GM21526 (cell line): ENCODE measurements around the gene BTNL2.

ENCODE experiments used
- ATAC-seq: cut with Tn5 transposase; IDR thresholded peaks from one replicate; pipeline ENCODE4 v1.9.1; 2021; ENCODE audit warnings: moderate library complexity; ENCODE audit not compliant: unreplicated experiment, low FRiP score

The BTNL2 gene

GRCh38 chr6:32415521-32416019 is 8.6 kb upstream of the BTNL2 start:
- peak; percentile 58 for ATAC-seq

DNA sequence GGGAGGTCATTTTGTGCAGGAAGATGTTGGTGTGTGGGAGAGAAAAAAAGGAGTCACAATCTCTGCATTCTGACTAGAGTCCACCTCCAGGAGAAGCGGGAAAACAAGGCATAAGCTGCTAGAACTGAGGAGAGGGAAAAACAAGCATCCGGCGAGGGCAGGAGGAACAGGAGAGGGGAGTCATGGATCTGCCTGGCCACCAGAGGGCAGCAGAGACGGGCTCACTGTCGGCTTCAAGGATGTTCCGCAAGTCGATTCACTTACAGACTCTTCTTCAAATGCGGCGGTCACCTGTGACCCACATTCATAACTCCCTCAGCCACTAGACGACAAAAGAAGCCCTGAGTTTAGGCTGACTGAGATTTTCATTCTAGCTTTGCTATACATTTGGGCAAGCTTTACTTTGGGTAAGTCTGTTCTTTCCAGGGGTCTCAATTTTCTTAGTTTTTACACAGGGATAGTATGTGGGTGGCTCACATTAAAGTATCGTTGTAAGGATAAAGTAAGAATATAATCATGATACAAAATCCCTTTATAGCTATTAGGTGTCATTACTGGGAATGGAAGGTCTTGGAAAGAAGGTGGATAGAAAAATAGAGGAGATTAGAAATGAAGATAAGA is 6.6 kb upstream of the BTNL2 start:
- ATAC-seq = no peak

DNA sequence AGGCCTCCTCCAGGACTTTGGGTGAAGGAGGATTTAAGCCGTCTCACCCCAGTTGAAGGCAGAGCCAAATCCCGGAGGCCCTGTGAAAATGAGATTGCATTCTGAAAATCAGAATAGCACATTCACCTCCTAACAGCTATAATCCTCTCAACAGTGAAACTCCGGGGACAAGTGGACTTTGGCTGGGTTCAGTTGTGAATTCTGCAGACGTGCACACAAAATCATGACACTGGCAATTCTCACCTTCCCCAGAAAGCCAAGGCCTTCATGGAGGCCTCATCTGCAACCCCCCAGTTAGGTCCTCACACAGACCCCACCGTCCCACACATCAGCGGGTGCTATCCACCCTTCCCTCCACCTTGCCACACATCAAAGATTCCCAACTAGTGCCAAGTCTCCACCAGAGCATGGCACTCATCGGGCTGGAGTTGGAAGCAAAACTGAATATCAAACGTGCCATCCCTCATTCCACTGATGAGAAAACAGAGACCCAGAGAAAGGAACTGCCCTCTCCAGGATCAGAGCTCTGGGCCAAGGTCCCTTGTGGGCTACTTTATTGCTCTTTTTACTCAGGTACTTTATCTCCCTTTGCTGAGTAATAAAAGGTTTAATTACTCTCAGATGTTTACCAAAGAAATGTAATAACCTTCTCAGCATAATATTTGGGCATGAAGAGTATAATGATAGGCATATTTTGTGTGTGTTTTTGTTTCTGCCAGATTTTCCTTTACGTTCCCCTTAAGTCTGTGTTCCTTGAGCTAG is 4.8 kb upstream of the BTNL2 start:
- ATAC-seq = no peak

DNA sequence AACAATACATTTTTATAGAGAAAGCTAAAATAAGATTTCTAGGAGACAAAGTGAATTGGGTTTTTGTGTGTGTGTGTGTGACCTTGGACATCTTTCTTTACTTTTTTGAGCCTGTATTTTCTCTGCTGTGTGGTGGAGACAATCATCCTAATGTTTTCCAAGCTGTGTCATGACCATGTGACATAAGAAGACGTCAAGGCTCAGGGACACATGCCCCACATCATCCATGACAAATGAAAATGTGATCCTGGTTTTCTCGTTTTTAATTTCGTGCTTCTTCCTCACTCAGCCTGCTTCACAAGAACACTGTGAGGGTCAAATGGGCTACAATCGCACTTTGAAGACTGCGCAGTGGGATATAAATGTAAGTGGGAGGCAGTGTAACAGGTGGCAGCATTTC is 3.9 kb upstream of the BTNL2 start:
- no peak for ATAC-seq

DNA sequence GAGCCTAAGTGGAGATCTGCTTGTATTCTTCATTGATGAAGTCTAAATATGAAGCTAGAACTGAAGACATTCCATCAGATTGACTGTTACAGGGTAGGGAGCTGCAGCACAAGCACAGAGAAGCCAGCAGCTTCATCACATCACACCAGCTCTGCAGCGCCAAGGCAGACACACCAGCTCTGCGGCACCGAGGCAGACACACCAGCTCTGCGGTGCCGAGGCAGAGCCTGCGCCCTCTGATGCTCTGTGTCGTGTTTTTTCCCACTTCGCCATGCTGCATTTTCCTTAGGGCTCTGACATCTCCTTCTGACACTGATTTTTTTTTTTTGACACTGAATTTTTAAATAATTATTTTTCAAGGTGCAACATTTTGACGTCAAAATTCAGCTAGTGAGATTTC is 784 bp downstream of the BTNL2 start:
- no peak for ATAC-seq

DNA sequence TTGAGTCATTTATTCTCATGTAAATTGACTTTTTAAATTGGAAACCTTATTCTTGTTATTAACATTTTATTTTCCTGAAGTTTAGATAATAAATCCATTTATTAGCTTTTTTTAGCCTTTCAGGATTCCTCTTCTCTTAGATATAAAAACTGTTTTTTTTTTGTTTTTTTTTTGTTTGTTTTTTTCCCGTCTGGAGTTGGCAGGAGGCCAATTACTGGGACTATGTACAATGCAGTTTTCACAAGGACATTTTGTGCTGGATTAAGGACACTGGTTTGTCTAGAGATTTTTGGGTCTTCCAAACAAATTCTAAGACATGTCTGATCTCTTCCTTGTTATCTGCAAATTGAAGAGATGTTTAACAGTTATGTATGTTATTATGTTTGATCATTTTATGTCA is 1.3 kb downstream of the BTNL2 start:
- ATAC-seq = no peak

DNA sequence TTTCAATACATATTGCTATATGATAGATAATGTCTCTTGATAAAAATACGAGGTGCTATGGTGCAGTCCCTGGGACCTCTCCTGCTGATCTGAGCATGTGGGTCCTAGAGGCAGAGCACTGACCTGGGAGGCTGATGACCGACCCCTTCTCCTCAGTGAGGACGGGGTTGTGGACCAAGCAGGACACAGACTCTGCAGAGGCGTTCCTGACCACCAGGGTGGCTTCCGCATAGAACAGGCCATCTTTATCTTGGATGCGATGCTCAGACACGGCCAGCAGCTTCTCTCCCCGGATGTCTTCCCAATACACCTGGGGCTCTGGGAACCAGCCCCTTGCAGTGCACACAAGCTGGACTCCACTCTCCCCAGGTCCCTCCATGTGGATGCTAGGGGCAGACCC is 4.2 kb downstream of the BTNL2 start:
- no peak for ATAC-seq

DNA sequence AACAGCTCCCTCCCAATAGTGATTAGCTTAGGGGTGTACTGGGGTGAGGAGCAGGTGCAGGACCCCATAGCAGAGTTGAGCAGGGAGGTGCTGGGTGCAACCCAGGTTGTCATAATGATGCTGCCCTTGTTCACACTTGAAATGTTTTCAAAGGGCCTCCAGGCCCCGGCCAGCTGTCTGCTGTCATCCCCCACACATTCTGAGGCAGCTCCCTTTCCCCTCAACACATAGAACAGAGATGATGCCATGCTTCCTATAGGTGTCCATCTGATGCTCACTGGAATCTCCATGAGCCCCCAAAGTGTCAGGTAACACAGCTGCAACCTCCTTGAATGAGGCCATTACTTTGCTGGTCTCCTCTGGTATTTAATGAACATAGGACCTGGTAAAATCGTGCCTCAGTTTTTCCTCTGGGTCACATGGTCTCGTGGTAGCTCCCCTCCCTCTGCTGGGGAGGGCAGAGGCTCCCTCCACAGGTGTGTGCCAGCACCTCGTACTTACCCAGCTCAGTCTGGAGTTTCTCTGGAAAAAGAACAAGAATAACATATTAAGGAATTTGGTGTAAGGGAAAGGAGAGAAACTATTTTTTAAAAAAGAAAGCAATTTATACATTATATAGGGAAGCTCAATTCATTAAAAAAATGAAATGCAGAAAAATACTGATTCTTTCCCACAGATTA is 5.6 kb downstream of the BTNL2 start:
- ATAC-seq = no peak

DNA sequence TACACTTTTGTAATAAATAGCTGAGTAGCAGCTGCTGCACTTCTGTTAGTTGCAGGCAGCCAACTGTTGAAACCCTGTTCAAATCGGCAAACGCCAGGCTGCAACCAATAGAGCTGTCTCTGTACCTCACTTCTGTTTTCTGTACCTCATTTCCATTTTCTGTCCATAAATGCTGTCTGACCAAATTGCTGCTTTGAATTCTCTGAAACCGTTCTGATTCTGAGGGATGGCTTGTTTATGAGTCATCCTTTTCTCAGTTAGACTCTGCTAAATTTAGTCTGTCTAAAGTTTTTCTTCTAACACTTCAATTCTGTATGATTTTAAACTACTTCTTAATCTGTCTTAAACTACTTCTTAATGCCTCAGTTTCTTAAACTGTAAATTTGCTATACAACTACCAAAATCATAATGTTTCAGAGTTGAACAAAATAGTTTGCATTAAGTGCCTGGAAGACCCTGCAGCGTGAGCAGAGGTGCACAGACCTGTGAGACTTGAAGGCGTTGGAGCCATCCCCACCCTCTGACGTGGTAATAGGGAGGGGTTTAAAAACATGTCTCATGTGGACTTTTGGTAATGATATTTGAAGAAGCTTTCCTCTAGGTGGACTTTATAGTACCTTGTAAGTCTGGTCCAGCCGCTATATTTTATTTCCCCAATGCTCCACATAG is 9.6 kb downstream of the BTNL2 start:
- peak; percentile 60 for ATAC-seq

- no peak for ATAC-seq
Measured at GRCh38 chr6:32396028-32396427, 11.0 kb downstream of the BTNL2 start.

DNA sequence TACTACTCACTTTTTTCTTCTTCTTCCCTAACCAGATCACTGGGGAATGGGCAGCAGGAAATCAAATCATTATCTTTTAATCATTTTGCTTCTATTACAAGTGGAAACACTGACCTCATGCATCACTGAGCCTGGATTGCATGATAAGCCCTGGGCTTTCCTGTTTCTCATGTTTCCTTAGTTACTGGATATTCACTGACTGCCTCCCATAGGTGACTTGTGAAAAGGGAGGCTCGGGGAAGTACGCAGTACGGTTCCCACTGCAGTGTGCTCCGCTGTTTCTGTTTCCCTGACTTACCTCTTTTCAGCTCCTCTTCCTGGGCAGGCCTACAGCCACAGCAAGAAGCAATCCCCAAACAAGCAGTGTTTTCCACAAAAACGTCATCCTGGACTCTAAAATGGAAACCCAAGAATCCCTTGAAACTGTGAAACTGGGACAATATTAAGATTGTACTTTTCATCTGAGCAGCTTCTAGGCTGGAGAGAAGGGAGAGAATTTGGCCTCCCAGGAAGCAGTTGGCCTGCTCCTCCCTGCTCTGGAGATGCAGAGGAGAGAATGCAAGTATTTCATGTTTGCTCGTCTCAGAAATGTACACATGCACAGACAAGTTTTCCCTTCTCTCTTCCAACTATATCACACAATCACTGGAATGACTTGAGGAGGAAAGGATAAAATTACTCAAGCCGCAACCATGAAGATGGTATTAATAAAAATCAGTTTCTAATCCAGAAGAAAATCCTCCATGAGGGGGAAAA is 13.1 kb downstream of the BTNL2 start:
- ATAC-seq = no peak

GRCh38 chr6:32391505-32391904 is 15.5 kb downstream of the BTNL2 start:
- no peak for ATAC-seq

GRCh38 chr6:32387589-32388340 is 19.2 kb downstream of the BTNL2 start:
- ATAC-seq = no peak

GRCh38 chr6:32386040-32386439 is 20.9 kb downstream of the BTNL2 start:
- no peak for ATAC-seq

GRCh38 chr6:32382757-32383420 is 24.1 kb downstream of the BTNL2 start:
- ATAC-seq = no peak

GRCh38 chr6:32379545-32379944 is 27.4 kb downstream of the BTNL2 start:
- no peak for ATAC-seq

DNA sequence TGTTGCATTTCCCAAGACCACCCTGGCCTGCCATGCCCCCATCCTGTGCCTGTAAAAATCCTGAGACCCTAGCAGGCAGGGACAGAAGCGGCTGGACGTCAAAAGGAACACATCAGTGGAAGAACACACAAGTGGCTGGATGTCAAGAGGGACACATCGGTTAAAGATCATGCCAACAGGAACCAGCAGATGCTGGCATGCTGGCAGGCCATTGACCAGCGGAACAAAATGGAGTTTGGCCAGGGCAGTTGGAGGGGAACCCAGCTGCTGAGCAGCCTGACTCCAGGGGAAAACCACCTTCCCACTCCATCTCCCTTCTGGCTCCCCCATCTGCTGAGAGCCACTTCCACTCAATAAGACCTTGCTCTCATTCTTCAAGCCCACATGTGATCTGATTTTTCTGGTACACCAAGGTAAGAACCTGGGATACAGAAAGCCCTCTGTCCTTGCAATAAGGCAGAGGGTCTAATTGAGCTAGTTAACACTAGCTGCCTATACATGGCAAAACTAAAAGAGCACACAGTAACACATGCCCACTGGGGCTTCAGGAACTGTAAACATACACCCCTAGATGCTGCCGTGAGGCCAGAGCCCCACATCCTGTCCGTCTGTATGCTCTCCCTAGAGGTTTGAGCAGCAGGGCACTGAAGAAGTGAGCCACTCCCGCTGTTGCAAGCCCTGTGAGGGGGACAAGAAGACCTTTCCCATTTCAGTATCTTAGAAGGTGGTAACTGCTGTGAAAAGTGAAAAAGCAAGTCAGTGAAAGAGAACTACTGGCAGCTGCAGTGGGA is 31.0 kb downstream of the BTNL2 start:
- no peak for ATAC-seq

- ATAC-seq = no peak
Measured at GRCh38 chr6:32371803-32372202, 35.2 kb downstream of the BTNL2 start, which contains the start of gene TSBP1. TSS of gene TSBP1 (minus strand) at chr6:32371903. CDS start at chr6:32371706, 197 bp downstream.
